GM19328 (cell line): ENCODE data around the gene LRRN3.

ENCODE experiments used
- ATAC-seq: cut with Tn5 transposase; IDR thresholded peaks from one replicate; pipeline ENCODE4 v1.9.1; 2021; ENCODE audit warnings: mild to moderate bottlenecking, moderate library complexity; ENCODE audit not compliant: unreplicated experiment

Gene LRRN3

DNA sequence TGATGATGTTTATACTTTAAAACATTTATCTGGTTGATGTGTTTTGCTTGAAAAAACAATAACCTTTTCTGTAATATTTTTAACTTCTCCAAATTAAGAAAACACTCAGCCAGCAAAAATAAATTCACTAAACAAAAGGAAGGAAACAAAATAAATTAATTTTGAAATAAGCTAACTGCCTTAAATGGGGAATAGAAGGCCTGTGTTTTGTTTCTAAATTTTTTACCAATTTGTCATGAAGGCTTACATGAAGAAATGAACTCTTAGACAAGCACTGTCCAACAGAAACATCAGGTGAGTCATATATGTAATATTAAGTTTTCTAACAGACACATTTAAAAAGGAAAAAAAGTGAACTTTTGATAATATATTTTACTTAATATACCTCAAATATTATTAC, 68.5 kb downstream of the LRRN3 start:
- ATAC-seq = no peak

DNA sequence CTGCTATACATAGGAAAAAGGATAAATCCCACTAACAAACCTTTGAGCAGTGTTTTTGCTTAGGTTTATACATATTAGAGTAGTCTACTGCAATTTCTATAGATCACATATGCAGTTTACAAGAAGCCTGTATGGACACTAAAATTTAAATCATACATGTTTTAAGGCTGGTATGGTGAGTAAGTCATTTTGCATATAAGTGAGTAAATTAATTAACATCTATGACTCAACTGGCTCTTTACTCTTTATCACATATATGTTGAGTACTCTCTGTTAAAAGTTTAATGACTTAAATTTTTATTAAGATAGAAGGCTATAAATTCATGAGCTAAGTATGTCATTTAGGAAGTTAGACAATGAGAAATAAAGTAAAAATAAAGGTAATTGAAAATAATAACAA, 69.4 kb downstream of the LRRN3 start:
- no peak for ATAC-seq

DNA sequence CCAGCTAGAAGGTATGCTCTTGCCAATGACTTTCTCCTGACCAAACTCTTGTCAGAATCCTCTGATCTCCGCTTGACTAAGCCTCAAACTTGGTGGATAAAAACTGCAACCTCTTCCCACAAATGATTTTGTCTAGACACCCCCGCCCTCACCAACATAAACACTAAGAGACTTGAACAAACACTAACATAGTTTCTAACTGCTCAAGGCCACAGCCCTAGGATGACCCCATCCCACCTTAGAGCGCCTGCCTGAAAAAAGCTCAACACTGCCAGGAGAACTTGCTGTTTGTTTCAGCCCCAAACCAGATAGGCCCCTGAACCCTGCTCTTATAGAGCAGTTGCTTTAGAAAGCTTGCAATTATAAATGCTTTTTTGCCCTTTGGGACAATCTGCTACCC, 71.8 kb downstream of the LRRN3 start:
- ATAC-seq = no peak

DNA sequence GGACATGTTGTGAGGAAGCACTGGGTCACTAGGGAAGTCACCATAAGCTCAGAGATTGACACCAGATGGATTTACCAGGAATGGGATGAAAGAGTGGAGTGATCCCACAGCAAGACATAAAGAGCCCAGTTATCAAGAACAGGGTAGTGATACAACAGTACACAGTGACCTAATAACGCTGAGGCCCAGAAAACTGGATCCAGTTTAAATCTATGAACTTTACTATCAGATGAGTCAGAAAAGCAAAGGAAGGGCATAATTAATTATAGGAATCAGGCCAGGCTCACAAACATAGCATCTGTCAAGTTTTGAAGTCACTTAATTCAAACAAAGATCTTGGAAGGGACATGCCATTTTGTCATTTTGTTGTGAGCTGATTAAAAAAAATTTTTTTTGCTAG, 73.5 kb downstream of the LRRN3 start:
- ATAC-seq = no peak

DNA sequence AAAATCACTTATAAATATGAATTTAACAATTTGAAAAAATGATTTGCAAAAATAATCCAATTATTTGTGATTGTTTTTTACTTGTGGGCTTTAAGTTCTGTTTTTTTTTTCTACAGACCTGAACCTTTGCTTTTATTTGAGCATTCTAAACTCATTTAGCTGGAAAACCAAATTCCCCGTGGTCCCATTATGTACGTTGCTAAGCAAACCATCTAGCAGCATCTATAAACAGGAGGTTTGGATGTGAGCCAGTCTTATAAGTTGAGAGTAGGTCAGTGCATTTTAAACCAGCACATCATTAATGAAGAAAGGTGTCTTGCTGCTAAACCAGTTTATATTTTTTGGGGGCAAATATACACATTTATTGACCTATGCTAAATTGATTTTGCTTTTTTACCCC, 77.3 kb downstream of the LRRN3 start:
- no peak for ATAC-seq

DNA sequence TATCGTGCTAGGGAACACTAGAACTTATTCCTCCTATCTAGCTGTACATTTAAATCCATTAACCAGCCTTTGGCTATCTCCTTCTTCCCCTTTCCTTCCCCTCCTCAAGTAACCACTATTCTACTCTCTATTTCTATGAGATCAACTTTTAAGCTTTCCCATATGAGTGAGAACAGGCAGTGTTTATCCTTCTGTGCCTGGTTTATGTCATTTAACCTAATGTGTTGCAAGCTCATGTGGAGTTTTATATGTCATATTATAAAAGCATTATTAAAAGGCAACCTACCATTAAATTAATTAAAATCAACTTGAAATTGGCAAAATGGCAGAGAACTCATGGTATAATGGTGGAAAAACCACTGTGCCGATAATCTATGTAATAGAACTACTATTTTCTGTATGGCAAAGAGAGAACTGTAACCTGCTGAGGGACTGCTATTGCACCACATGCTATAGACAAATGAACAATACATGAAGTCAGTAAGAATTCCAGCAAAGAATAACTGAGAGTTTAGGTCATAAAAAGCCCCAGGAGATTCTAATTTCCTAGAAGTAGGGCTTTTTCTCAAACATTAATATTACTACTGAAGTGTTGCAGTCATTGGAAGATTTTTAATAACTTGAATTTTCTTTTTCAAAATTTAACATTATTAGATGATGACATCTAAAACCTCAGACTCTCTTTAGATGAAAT, 81.8 kb downstream of the LRRN3 start:
- ATAC-seq = no peak

DNA sequence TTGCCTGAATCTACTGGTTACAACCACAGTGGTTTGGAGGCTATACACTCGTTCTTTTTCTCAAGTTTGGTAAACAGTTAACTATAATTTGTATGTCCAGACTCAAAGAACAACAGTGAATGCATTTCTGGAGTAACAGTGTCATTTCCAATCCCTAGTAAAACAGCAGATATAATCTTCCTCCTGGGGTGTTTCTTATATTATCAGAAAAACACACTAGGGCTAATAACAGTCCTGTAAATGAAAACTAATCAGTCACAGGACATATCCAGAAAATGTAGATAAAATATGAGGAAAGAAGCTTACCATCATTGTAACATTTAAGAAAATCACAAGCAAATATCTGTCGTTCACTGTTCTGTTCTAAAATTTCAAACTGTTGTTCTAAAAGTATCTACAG, 82.6 kb downstream of the LRRN3 start:
- ATAC-seq = no peak

DNA sequence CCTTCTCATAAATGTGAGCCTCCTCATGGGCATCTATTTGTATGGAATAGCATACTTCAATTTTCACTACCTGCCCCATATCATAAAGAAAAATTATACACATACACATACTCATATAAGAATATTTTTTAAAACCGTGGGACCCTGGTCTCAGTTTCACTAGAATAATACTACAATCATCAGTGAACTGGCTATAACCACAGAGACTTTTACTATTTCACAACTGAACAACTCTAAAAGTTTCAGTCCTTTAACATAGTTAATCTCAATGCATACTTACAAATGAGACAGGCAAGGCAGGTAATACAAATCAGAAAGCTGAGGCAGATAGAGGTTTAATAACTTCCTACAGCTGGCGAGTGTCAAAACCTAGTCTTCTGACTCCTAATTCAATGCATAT, 83.1 kb downstream of the LRRN3 start:
- no peak for ATAC-seq

DNA sequence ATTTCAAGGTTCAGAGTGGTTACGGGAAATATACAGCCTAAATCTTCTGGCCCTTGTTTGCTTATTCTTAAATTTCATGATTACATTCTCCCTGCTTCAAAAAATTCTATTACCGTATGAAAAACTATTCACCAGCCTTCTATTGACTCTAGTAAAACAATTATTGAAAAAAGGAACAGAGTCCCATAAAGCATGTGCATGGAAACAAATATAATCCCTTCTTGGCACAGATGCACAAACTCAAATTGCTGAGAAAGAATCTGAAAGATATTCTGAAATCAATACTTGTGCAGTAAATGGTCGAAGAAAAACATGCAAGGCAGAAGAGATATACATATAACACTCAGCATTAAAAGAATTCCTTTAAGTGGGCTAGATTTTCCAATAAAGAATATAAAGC, 83.6 kb downstream of the LRRN3 start:
- no peak for ATAC-seq
